ENCODE results near the gene SSUH2. TPM values are rescaled to one million over a fixed set of nuclear protein-coding genes. Genes with fewer than 3 reads are reported as not detected.
"Not testable (repeated sequence)": the region's sequence is repeated elsewhere in the genome, so short reads cannot be mapped to it uniquely, and the experiment has no call there.

Gene SSUH2, protein sequence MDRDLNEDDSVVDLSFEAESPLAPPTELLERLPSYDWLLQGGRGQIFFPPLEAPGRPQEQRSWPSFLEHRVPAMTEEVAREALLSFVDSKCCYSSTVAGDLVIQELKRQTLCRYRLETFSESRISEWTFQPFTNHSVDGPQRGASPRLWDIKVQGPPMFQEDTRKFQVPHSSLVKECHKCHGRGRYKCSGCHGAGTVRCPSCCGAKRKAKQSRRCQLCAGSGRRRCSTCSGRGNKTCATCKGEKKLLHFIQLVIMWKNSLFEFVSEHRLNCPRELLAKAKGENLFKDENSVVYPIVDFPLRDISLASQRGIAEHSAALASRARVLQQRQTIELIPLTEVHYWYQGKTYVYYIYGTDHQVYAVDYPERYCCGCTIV
- total RNA-seq: not detected in 2 replicates

DNA sequence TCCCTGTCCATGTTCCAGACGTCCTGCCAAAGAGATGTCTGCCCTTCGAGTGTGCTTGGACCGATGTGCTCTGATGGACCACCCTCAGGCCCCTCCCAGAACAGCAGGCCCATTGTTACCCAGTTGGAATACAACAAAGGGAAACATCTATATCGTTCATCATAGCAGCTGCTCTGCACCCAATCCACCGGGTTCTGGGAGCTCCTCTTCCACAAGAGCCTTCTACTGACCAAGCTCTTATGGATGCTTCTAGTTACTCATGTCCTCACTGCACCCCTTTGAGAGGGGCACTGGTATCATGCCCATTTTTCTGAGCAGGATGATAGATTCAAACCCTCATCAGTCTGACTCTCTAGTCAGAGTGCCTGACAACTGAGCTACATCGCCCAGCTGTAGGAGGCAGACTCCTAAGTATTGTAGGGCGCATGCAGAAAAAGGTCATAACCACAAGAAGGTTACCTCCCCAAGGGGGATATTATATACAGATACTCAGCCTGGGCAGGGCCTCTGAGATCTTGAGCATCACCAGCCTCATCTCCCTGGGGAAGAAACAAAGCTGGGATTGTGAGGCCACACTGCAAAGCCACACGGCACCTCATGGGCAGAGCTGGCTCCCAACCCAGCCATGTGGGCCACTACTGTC is at the start of gene SSUH2:
SSUH2 (minus strand) TSS at position 51 of the 643 bp plus-strand sequence; CDS start at position 11, 40 bp downstream.
- no peak for DNase-seq

DNA sequence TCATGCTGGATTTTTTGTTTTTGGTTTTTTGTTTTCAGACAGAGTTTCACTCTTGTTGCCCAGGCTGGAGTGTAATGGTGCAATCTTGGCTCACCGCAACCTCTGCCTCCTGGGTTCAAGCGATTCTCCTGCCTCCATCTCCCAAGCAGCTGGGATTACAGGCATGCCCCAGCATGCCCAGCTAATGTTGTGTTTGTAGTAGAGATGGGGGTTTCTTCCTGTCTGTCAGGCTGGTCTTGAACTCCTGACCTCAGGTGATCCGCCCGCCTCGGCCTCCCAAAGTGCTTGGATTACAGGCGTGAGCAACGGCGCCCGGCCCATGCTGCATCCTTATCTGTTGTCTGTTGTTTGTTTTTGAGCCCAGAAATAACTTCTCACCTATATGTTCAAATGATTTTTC is 46.7 kb upstream of the SSUH2 start:
- not testable (repeated sequence) for DNase-seq

DNA sequence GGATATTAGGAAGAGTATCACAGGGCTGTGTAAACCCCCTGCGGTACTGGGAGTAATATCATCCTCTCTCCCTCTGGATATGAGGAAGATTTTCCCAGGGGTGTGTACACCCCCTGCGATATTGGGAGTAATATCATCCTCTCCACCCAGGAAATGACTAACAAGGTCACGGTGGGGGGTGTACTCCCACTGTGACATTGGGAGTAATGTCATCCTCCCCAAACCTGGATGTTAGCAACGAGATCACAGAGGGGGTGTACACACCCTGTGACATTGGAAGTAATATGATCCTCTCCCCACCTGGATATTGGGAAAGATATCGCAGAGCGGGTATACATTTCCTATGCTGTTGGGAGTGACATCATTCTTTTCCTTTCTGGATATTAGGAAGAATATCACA is 40.4 kb upstream of the SSUH2 start:
- DNase-seq: not testable (repeated sequence)

DNA sequence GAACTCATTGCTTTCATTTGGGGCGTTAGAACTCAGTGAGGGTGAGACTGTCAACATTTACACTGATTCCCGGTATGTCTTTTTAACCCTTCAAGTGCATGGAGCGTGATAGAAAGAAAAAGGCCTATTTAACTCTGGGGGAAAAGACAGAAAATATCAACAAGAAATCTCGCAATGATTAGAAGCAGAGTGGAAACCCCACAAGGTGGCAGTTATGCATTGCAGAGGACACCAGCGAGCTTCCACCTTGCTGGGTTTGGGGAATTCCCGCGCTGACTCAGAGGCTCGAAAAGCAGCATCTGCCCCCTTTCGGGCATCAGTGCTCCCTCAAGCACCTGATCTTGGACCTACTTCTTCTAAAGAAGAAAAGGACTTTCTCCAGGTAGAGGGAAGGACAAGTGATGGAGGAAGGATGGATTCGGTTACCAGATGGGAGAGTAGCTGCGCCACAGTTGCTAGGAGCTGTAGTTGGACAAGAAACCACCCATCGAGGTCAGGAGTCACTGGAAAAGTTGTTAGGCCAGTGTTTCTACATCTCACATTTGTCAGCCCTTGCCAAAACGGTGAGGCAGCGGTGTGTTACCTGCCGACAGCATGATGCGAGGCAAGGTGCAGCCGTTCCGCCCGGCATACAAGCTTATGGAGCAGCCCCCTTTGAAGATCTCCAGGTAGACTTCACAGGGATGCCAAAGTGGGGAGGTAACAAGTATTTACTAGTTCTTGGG is 38.4 kb upstream of the SSUH2 start:
- not testable (repeated sequence) for DNase-seq

DNA sequence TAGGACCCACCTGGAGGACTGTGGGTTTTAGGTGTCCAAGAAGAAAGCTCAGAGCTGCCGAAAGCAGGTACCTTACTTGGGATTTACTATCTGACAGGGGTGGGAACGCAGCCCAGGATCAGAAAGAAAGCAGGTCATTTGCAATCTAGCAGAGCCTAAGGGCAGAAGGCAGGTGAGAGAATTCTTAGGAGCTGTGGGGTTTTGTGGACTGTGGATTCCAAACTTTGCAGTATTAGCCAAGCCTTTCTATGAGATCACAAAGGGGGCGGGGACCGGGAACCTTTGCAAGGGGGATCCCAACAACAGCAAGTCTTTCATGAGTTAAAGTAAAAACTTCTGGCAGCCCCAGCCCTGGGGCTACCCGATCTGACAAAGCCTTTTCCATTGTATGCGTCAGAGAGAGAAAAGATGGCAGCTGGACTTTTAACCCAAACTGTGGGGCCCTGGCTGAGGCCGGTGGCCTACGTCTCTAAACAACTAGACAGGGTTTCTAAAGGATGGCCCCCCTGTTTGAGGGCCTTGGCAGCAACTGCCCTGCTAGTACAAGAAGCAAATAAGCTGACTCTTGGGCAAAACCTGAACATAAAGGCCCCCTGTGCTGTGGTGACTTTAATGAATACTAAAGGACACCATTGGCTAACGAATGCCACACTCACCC is 37.4 kb upstream of the SSUH2 start:
- DNase-seq: not testable (repeated sequence)

DNA sequence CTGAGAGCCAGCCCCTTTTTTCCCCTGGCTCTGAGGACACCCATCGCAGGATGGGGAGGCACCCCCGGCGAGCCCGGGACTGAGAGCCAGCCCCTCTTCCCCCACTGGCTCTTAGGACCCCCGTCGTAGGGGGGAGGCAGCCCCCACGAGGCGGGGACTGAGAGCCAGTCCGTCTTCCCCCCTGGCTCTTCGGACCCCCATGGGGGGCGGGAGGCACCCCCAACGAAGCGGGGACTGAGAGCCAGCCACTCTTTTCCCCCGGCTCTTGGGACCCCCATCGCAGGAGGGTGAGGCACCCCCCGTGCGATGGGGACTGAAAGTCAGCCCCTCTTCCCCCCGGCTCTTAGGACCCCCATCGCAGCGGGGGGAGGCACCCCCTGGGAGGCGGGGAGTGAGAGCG is 36.8 kb upstream of the SSUH2 start:
- DNase-seq: no peak

DNA sequence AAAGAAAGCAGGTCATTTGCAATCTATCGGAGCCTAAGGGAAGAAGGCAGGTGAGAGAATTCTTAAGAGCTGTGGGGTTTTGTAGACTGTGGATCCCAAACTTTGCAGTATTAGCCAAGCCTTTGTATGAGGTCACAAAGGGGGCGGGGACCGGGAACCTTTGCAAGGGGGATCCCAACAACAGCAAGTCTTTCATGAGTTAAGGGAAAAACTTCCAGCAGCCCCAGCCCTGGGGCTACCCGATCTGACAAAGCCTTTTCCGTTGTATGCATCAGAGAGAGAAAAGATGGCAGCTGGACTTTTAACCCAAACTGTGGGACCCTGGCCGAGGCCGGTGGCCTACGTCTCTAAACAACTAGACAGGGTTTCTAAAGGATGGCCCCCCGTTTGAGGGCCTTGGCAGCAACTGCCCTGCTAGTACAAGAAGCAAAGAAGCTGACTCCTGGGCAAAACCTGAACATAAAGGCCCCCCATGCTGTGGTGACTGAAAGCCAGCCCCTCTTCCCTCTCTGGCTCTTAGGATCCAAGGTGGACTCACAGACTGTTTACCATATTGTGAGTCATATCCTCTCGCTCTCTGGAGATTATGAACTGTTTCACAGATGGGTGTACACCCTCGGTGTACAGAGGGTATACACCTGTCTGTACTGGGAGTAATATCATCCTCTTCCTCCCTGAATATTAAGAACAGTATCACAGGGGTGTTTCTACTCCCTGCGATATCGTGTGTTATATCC is 35.4 kb upstream of the SSUH2 start:
- peak; percentile 22 for DNase-seq

DNA sequence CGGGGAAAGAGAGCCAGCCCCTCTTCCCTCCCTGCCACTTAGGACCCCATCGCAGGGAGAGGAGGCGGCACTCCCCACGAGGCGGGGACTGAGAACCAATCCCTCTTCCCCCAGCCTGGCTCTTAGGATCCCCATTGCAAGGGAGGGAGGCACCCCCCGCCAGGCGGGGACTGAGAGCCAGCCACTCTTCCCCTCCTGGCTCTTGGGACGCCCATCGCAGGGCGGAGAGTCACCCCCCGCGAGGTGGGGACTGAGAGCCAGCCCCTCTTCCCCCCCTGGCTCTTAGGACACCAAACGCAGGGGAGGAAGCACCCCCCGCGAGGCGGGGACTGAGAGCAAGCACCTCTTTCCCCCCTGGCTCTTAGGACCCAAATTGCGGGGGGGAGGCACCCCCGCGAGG is 34.2 kb upstream of the SSUH2 start:
- no peak for DNase-seq

DNA sequence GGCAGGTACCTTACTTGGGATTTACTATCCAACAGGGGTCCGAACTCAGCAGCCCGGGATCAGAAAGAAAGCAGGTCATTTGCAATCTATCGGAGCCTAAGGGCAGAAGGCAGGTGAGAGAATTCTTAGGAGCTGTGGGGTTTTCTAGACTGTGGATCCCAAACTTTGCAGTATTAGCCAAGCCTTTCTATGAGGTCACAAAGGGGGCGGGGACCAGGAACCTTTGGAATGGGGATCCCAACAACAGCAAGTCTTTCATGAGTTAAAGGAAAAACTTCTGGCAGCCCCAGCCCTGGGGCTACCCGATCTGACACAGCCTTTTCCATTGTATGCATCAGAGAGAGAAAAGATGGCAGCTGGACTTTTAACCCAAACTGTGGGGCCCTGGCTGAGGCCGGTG is 32.7 kb upstream of the SSUH2 start:
- DNase-seq: not testable (repeated sequence)

DNA sequence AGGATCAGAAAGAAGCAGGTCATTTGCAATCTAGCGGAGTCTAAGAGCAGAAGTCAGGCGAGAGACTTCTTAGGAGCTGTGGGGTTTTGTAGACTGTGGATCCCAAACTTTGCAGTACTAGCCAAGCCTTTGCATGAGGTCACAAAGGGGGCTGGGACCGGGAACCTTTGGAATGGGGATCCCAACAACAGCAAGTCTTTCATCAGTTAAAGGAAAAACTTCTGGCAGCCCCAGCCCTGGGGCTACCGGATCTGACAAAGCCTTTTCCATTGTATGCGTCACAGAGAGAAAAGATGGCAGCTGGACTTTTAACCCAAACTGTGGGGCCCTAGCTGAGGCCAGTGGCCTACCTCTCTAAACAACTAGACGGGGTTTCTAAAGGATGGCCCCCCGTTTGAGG is 31.0 kb upstream of the SSUH2 start:
- not testable (repeated sequence) for DNase-seq

DNA sequence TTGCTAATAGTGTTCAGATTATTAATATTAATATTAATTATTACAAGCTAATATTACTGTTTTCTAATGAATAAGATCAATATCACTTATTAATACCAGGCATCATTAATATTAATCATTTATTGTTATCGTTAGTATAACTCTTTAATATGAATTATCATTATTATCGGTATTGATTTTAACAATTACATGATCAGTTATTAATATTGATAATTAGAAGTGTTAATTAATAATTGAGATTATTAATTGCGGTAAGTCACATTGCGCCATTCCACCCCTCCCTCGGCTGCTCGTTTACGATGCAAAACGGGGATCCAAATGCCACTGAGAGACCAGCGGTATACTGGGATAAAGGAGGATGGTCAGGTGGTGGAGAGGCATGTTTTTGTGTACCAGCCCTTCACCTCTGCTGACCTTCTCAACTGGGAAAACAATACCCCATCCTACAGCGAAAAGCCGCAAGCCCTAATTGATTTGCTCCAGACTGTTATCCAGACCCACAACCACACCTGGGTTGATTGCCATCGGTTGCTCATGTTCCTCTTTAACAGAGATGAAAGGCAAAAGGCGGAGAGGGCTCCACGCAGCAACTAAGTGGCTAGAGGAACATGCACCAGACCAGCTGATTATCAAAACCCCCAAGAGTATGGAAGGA is 28.6 kb upstream of the SSUH2 start:
- DNase-seq: no peak

DNA sequence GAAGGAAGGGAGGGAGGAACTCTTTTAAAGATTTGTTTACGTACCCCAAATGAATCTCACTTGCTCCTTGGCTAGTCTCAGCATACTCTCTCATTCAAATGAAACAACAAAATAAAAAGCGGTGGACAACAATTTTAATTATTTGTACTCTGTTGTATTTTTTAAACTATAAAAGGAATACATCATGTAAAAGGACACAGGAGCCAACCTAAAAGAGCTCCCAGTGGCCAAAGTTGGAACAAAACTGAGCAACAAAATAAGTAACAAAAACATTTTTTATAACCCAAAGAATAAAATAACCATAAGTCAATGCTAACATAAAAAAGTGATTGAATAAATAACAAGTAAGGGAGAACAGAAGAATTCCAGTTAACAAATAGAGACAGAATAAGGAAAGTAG is 24.4 kb upstream of the SSUH2 start:
- DNase-seq: no peak

DNA sequence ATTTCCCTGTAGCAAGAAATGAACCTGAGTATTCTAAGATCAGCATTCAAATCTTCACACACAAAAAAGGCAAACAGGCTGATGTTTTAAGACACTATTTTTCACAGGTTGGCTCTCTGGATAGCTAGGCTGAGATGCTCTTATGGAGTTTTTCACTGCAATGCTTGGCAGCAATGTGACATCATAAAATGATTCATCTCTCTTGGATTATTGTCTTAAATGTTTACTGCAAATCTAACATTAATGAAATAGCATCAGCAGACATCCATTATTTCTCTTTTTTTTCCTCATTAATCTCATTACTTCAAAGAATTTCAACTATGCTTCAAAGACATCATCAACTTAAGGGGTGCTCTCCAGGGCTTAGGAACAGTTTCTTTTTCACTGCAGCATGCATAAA is 23.6 kb upstream of the SSUH2 start:
- DNase-seq: no peak

DNA sequence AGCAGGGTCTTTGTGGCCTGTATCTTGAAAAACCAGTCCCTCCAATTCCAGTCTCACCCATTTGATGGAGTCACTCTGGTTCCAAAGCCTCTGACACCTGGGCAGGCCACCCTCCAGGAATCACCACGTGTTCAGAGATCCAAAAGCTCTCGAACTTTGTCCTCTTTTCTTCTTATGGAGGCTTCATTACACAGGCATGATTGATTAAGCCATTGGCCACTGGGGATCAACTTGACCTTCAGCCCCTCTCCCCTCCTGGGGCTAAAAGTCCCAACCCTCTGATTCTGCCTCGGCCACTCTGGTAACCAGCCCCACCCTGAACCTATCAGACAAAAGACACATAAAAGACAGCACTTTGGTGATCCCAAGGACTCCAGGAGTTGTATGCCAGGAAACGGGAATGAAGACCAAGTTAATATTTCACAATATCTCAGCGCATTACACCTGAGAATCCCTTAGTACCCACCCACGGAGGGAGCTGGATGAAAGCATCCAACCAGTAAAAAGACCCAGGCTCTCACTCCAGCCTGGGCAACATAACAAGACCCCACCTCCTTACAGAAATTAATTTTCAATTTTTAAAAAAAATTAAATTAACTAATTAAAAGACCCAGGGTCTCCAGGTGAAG is 23.0 kb upstream of the SSUH2 start:
- DNase-seq: no peak

DNA sequence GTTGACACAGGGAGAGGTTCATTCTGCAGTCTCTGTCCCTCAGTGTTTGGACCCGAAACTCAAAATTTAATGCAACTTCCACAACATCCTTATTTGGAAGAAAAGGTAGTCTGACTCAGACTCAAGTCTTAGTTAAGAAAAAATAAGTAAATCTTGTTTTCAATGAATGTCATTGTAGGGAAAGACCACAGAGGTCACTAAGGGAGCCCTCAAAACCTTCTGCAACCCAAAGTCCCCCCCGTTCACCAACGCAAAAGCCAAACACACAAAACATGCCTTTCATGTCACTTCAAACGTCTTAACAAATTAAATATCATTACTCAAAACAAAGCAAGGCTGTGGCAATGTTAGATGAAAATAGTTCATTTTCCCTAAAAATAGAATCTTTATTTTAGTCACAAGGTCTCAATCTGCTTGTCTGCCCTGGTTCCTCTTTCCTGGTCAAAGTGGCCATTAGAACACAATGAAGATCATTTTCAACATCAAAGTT is 20.9 kb upstream of the SSUH2 start:
- DNase-seq: no peak

DNA sequence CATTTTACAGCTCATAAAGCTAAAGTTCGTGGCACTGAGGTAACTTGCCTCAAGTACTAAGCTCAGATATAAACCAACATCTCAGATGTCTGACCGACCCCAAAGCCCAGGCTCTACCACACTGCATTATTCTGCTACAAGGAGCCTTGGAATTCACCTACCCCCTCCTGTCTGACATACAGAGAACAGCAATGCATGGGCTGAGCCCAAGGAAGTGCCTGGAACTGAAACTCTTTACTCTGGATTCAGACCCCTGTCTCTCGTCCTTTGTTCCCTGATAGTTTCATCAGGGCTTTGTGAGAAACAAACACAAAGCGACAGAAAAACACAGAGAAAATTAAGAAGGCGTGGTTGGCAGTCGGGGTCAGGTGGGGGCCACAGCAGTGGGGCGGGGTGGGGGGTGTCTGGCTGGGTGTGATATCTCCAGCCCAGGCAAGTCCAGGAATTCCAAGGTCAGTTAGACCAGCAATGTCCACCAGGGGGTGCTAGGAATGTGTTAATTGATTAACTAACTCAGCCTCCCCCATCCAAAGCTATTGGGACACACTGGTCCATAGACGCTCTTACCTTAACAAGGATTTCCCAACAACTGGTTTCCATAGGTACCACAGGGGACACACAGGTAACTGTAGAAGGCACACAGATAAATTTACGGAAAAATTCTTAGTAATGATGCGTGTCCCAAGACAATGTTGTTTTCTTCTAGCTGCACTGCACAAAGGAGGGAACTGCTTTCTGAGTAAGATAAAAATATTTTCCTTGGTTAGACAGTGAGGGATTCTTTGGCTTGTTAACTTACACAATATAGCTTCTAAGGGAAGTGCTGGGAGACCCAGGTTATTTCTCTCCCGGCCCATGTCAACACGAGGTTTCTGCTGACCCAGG is 18.8 kb upstream of the SSUH2 start:
- DNase-seq: peak; percentile 86

DNA sequence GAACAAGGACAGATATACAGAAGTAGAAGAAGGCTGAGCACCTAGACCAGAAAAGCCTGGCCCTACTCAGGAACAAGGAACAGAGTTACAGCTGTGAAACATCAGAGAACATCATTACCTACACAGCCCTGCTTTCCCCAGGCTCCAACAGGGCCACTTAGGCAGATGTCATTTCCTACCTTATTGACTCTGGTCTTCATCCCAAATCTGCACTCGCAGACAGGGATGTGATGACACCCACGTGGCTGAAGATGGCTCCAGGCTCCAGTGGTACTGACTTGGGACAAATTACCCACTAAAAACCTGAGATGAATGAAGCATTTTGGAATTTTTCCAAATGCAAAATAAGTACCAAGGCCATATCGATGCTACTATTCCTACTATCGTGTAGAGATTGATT is 18.0 kb upstream of the SSUH2 start:
- DNase-seq: no peak

DNA sequence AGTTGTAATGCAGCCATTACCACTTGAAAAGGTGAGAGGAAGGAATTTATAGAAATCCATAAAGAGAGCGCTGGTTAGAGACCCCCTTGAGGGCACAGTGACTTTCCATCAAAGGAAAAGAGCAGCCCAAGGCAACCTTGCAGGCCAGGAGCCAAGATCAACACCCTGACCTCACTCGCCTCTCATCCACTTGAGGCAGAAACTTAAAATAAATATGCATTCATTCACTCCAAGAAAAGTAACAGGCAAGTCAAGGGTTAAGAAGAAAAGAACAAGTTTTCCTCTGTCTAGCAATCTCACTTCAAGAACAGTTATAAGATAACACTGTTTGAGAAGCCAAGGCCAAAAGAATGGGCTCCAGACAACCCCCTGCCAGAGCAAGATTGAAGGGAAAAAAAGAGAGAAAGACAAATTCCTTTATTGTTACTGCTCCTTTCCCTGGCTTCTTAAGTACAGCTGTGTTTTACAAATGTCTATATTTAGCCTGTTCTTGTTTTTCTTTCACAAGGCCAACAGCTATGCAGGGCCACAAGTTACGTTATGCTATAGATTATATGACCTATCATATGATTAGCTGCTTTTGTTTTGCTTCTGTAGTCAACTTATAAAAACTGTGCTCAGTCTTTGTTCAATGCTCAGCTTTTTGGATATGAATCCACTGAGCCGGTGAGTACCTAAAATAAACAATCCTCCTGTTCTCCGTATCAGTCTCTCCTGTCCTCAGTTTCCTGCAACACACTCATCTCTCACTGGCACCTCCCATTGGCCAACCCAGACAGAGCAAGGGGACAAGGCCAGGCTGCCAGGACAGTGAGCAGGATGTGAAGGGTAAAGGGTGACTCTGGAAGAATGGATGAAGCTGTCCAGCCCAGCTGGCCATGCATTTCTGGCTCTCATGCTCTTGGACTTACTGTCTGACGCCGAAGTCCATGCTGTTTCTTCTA is 15.8 kb upstream of the SSUH2 start:
- peak; percentile 19 for DNase-seq

DNA sequence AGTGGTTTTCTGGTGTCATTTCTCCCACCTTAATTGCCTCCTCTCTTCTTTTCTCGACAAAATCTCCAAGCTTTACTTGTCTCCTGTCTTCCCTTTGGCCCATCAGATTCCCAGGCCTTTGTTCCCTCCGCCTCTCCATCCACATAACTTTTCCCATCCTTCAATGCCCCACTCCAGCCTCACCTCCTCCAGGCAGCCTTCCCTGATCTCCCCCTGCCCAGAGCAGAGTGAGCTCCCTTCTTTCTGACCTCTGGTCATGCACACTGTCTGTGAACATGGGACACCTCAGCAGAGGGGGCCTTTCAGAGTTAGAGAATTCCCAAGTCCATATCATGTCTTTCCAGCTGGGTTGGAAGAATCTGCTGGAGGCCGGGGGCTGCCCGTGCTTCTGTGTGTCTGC is 14.6 kb upstream of the SSUH2 start:
- no peak for DNase-seq

All from dermis blood vessel endothelial cell (primary cell).